Adipocyte (in vitro differentiated cells): Measurements from ENCODE around the gene KCNA1.

ENCODE experiments used
- DNase-seq: peaks from one replicate; pipeline ENCODE4 v3.0.0-alpha.2; 2015; ENCODE audit warnings: low read depth
- H3K27me3 ChIP-seq: replicated peaks from 2 replicates; pipeline ENCODE4 v1.7.0; 2013; ENCODE audit warnings: mild to moderate bottlenecking, low read length, moderate library complexity; ENCODE audit not compliant: control insufficient read depth, insufficient read depth
- H3K36me3 ChIP-seq: 2 replicates; pipeline ENCODE4 v1.7.0; 2013; ENCODE audit warnings: low read length, mild to moderate bottlenecking, moderate library complexity; ENCODE audit not compliant: control insufficient read depth, insufficient read depth, severe bottlenecking
- H3K4me1 ChIP-seq: 2 replicates; pipeline ENCODE4 v1.7.0; 2013; ENCODE audit warnings: mild to moderate bottlenecking, low read length, moderate library complexity; ENCODE audit not compliant: control insufficient read depth, insufficient read depth
- H3K4me3 ChIP-seq: 2 replicates; pipeline ENCODE4 v1.7.0; 2013; ENCODE audit warnings: mild to moderate bottlenecking, low read length, moderate library complexity
- H3K9ac ChIP-seq: 2 replicates; pipeline ENCODE4 v1.7.0; 2013; ENCODE audit warnings: mild to moderate bottlenecking, low read length, moderate library complexity
- H3K9me3 ChIP-seq: 2 replicates; pipeline ENCODE4 v1.7.0; 2013; ENCODE audit warnings: mild to moderate bottlenecking, low read length, moderate library complexity; ENCODE audit not compliant: control insufficient read depth

KCNA1 gene

DNA sequence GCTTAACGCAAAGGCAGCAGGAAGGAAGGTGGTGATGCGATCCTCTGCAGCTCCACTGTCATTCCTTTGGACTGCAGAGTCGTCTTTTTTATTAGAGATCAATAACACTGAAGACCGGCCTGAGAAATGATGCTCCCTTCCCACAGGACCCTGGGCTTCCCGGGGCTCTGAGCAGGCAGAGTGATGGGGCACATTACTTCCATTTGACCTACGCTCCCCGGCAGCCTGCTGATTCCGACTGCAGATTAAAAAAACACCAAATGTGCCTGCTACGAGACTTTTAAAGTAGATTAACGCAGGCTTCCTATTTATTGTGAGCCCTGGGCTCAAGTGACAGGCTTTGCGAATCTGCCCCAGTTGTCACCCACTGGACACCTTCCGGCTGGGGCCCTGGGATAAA lies 37.5 kb downstream of the KCNA1 start:
- DNase-seq: no peak
- H3K27me3 ChIP-seq: peaks cover 5% of the 10 kb centered on the region
- no peak overlapping the region for H3K4me3 ChIP-seq
- no peaks in the 10 kb centered on the region for H3K9me3 ChIP-seq
- H3K36me3 ChIP-seq: no peaks in the 10 kb centered on the region
- no peaks in the 10 kb centered on the region for H3K4me1 ChIP-seq
- H3K9ac ChIP-seq: no peak overlapping the region

DNA sequence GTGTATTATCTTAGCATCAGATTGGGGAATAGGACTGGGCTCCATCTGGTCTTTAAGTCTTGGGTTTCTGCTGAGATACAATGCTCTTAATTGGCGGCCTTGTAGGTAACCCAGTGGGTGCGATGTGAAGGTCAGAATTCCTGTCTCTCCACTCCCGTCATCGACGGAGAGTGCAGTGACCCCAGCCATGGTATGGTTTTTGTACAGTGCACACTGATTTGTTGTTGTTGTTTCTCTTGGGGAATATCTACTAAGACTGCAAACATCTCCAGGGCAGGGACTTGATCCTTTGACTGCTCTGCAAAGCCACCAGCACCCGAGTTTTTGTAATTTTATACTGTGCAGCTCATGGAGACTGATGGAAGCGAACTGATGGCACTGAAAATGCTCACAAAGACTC lies 41.4 kb downstream of the KCNA1 start:
- H3K27me3 ChIP-seq: peaks cover 9% of the 10 kb centered on the region
- no peak overlapping the region for H3K9ac ChIP-seq
- peaks cover 7% of the 10 kb centered on the region for H3K4me1 ChIP-seq
- no peaks in the 10 kb centered on the region for H3K36me3 ChIP-seq
- DNase-seq: no peak
- no peak overlapping the region for H3K4me3 ChIP-seq
- H3K9me3 ChIP-seq: no peaks in the 10 kb centered on the region

DNA sequence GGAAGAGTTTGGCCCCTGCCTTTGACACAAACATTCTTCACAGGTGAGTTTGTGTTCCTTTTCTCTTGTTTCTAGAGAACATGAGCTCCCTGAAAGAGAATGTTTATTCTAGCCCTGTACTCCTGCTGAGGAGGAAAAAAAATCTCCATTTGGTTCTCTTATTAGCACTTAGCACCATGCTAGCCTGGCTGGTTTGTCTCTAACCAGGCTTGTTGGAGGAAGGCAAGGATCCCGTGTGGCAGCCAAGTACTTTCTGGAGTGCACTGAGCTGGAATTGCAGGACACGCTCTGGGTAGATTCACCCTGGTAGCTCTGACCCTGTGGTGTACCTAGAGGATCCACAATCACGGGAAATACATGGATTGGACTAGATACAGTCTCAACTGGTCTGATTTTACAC lies 41.9 kb downstream of the KCNA1 start:
- H3K36me3 ChIP-seq: no peaks in the 10 kb centered on the region
- no peak overlapping the region for H3K4me3 ChIP-seq
- peaks cover 13% of the 10 kb centered on the region for H3K4me1 ChIP-seq
- peaks cover 9% of the 10 kb centered on the region for H3K27me3 ChIP-seq
- no peak overlapping the region for H3K9ac ChIP-seq
- no peaks in the 10 kb centered on the region for H3K9me3 ChIP-seq
- no peak for DNase-seq

DNA sequence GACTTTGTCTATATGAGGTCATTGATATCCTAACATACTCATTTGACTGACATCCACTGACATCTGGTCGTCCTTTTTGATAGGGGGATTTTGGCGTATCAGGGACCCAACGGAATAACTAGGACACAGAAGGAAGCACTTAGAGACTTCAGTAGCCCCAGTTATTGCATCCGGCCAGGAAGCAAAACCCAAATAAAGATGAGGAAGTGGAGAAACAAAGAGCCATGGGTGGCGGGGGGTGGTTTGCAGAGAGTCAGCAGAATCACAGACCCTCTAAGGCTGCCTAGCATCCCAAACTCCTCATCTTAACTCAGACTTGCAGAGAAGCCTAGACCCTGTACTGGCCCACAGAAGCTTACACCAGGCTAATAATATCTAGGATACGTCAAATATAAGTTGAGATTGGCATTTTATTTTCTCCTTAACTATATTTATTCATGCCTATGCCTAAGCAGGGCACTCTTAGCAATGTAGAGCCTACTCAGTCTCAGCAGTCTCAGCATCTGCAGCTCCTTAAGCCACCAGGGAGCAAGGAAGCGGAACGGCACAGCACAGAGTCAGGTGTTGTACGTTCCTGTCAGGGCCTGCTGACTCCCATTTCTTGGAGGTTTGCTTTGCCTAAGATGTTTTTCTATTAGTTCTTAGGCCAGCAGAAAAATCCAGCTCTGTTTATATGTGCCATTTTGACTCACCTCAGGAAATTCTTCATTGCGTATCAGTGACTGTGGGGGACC lies 45.1 kb downstream of the KCNA1 start:
- Histone ChIP-seq H3K4me3 (no peak overlapping the region), H3K9me3 (no peaks in the 10 kb centered on the region), H3K9ac (no peak overlapping the region), H3K4me1 (peaks cover 19% of the 10 kb centered on the region), H3K27me3 (peaks cover 9% of the 10 kb centered on the region), H3K36me3 (no peaks in the 10 kb centered on the region)
- DNase-seq: no peak

DNA sequence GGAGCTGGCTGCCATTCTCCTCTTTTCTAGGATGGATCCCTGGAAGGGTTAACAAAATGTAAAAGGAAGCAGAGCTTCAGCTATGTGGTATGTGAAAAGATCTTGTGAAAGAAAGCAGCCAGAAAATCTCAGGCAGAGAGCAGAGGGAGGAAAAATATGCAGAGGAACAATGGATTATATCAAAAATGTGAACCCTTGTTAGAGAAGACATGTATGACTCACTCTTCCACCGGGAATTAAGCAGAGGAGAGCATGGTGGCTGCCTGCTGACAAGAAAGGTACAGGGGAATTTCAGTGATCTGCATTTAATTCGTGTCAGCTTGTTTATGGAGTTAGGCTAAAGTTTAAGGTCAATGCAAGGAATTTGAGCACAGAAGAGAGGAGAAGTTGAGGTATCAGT lies 46.3 kb downstream of the KCNA1 start:
- Histone ChIP-seq H3K9me3 (no peaks in the 10 kb centered on the region), H3K4me1 (peaks cover 19% of the 10 kb centered on the region), H3K36me3 (no peaks in the 10 kb centered on the region), H3K9ac (no peak overlapping the region), H3K4me3 (peak overlapping the region; percentile 2), H3K27me3 (peaks cover 9% of the 10 kb centered on the region)
- peak; percentile 84 for DNase-seq

DNA sequence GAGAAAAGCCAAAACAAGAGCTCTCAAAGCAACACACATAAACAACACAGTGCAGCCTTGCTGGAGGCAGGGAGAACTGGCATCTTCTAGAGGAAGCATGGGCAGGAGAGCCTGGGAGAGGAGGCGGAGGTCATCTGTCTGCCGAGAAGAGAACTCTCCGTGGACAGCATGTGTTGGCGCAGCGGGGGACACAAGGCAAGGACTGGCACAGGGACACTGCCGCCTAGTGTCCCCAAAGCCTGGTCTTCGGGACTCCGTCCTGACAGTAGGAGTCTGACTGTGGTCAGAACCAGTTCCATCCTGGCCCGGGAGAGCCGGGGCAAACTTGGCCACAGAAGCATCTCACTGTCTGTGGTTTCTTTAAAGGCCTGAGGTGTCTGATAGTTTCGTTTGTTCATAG lies 47.3 kb downstream of the KCNA1 start:
- H3K9ac ChIP-seq: no peak overlapping the region
- H3K4me3 ChIP-seq: no peak overlapping the region
- H3K27me3 ChIP-seq: peaks cover 5% of the 10 kb centered on the region
- peaks cover 19% of the 10 kb centered on the region for H3K4me1 ChIP-seq
- no peaks in the 10 kb centered on the region for H3K36me3 ChIP-seq
- no peaks in the 10 kb centered on the region for H3K9me3 ChIP-seq
- no peak for DNase-seq

DNA sequence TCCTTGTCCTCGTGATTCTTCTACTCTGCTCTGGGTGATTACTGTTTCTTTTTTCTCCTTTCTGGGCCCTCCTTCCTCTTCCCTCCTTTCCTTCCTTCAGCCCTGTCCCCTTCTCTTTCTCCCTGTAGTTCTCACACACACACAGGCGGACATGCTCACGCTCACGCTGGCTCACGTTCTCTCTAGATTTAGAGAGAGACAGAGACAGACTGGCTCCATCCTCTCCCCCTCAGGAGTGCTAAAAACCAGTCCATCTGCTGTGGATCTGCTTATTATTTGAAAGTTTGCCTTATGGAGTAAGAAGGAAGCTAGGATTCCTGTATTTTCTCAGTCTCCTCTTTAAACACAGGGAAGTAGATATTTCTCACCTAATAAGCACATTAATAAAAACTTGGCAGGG lies 48.1 kb downstream of the KCNA1 start:
- peaks cover 4% of the 10 kb centered on the region for H3K27me3 ChIP-seq

DNA sequence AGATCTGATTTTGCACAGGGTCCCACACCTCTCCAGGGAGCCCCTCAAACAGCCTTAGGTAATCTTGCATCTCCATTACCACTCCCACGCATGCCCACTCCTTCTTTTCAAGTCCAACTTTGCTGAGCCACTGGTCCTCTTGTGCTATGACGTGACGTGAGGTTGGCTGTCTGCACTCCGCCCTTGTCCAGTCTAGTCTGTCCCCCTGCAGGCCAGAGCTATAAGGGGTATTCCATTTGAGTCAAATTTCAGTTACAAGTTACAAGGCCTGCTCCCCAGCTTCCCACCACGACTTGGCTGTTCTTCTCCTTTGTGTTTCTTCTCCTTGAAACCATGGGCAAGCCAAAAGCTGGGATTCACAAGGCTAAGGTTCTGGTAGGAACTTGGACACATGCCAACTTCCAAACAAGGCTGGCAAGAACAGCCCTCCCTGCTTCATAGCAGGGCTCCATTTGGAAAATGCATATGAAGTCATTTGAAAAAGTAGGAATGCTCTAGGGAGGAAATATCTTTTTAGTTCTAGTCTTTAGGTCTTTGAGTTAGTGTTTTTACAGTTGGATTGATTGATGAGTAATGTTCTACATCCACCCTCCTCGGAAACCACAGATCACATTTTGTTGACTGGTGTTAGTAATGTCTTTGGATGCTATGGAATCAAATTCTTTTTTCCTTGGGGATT lies 49.1 kb downstream of the KCNA1 start:
- Histone ChIP-seq H3K4me1 (peaks cover 19% of the 10 kb centered on the region), H3K9ac (no peak overlapping the region), H3K9me3 (no peaks in the 10 kb centered on the region), H3K27me3 (peaks cover 10% of the 10 kb centered on the region), H3K4me3 (no peak overlapping the region), H3K36me3 (no peaks in the 10 kb centered on the region)
- peak; percentile 35 for DNase-seq

More for the DNA sequence above, 48.1 kb downstream of the KCNA1 start:
- Histone ChIP-seq H3K4me1 (peaks cover 19% of the 10 kb centered on the region), H3K4me3 (no peak overlapping the region), H3K9ac (no peak overlapping the region), H3K36me3 (no peaks in the 10 kb centered on the region), H3K9me3 (no peaks in the 10 kb centered on the region)
- no peak for DNase-seq

DNA sequence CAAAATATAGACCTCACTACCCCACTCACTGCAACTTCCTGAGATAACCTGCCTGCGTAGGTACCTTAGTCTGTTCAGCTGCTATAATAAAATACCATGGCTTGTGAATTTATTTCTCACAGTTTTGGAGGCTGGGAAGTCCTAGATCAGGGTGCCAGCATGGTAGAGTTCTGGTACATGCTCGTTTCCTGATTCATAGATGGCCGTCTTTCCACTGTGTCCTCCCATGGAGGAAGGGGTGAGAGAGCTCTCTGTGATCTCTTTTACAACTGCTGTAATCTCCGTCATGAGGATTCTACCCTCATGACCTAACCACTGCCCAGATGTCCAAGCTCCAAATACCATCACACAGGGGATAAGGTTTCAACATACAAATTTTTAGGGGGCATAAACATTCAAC lies 49.7 kb downstream of the KCNA1 start:
- H3K9ac ChIP-seq: no peak overlapping the region
- no peaks in the 10 kb centered on the region for H3K9me3 ChIP-seq
- no peak for DNase-seq
- no peak overlapping the region for H3K4me3 ChIP-seq
- H3K4me1 ChIP-seq: peaks cover 19% of the 10 kb centered on the region
- H3K27me3 ChIP-seq: peaks cover 14% of the 10 kb centered on the region
- no peaks in the 10 kb centered on the region for H3K36me3 ChIP-seq

DNA sequence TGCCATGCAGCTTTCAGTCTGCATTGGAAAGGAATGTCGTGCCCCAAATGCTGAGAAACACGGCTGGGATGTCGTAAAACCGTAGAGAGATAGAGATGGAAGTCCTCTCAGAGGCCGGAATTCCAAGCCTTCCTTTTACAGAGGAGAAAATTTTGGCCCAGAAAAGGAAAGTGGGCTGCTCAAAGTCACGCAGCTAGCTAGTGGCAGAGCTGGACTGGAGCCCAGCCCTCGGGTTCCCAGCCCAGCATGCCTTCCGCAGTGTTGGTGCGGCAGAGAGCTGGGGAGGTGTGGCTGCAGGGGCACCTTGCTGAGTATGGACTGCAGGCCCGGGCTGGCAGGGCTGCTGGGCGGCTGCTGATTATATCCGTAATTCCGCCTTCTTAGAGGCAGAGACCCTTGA lies 50.3 kb downstream of the KCNA1 start:
- DNase-seq: no peak
- Histone ChIP-seq H3K9ac (no peak overlapping the region), H3K4me1 (peaks cover 19% of the 10 kb centered on the region), H3K9me3 (no peaks in the 10 kb centered on the region), H3K27me3 (peaks cover 20% of the 10 kb centered on the region), H3K36me3 (no peaks in the 10 kb centered on the region), H3K4me3 (no peak overlapping the region)

DNA sequence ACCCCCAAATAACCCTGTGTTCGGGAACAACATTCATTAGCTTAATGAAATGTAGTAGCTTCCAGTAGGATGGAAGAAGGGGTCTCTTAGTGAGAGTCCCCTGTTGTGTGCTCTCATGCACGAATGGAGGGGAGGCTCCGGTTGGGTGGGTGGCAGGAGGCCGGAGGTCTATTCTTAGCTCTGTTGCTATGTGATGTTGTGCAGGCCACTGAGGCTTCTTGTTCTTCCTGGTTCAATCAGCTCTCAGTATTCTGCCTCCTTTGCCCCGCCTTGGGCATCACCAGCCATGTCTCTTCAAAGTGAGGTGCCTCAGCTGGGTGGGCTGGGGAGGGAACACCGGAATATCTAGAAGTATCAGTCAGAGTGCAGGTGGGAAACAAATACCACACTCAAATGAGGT lies 50.8 kb downstream of the KCNA1 start:
- H3K36me3 ChIP-seq: no peaks in the 10 kb centered on the region
- H3K27me3 ChIP-seq: peaks cover 24% of the 10 kb centered on the region
- H3K9me3 ChIP-seq: no peaks in the 10 kb centered on the region
- no peak overlapping the region for H3K4me3 ChIP-seq
- H3K9ac ChIP-seq: no peak overlapping the region
- H3K4me1 ChIP-seq: peaks cover 17% of the 10 kb centered on the region
- DNase-seq: no peak
